ENCODE results near the gene SLAMF7.

The SLAMF7 gene

DNA sequence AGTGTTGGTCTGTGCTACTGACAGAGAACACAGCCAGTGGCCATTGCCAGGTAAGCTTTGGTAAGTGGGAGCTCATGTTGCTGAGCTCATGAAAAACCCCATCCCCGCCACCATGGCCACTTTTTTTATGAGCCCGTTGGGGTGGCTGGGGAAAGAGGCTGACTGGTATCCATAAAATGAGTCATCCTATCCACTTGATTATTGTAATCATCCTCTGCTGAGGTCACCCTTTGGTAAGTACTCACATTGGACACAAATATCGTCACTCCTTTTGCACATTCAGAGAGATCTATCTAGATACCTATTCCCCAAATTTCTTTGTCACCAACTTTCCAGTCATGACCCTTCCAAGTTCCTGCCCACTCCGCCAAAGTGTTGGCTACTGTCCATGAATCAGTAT lies 22.0 kb downstream of the SLAMF7 start:
- Histone ChIP-seq H3K4me3 (ENCODE audit: low read length) (no peak overlapping the region), H3K9me3 (ENCODE audit: control insufficient read depth, low read length) (no peaks in the 10 kb centered on the region), H3K36me3 (ENCODE audit: control insufficient read depth, insufficient read depth, low read length, severe bottlenecking) (no peaks in the 10 kb centered on the region), H3K9ac (ENCODE audit: low read length) (no peak overlapping the region), H3K4me1 (ENCODE audit: control insufficient read depth, insufficient read depth, low read length) (no peaks in the 10 kb centered on the region), H3K27me3 (replicated peaks; ENCODE audit: control insufficient read depth, insufficient read depth, low read length) (no peaks in the 10 kb centered on the region)
- DNase-seq (ENCODE audit: low read depth) = no peak

GRCh38 chr1:160761886-160762285 lies 22.8 kb downstream of the SLAMF7 start:
- Histone ChIP-seq H3K4me3 (ENCODE audit: low read length) (no peak overlapping the region), H3K36me3 (ENCODE audit: control insufficient read depth, insufficient read depth, low read length, severe bottlenecking) (no peaks in the 10 kb centered on the region), H3K9me3 (ENCODE audit: control insufficient read depth, low read length) (no peaks in the 10 kb centered on the region), H3K27me3 (replicated peaks; ENCODE audit: control insufficient read depth, insufficient read depth, low read length) (no peaks in the 10 kb centered on the region), H3K9ac (ENCODE audit: low read length) (no peak overlapping the region), H3K4me1 (ENCODE audit: control insufficient read depth, insufficient read depth, low read length) (no peaks in the 10 kb centered on the region)
- DNase-seq (ENCODE audit: low read depth) = no peak

DNA sequence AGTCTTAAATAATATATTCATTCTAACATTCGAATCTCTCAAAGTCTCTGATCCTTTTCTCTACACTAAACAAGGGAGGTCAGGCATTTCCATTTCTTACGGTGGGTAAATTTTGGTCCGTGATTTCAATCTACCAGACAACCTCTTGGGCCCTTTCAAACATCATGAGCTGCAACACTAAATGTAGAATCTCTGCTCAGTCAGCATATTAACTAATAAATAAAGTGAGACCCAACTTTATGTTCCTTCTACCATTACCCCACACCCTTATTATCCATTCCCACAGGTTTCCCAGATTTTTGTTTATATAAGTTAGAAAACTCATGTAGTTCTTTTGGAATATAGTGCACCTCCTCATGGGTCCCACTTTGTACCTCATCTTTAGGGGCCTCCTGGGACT lies 24.9 kb downstream of the SLAMF7 start:
- Histone ChIP-seq H3K4me3 (ENCODE audit: low read length) (no peak overlapping the region), H3K9ac (ENCODE audit: low read length) (no peak overlapping the region), H3K36me3 (ENCODE audit: control insufficient read depth, insufficient read depth, low read length, severe bottlenecking) (no peaks in the 10 kb centered on the region), H3K27me3 (replicated peaks; ENCODE audit: control insufficient read depth, insufficient read depth, low read length) (peaks cover 4% of the 10 kb centered on the region), H3K9me3 (ENCODE audit: control insufficient read depth, low read length) (no peaks in the 10 kb centered on the region), H3K4me1 (ENCODE audit: control insufficient read depth, insufficient read depth, low read length) (no peaks in the 10 kb centered on the region)
- no peak for DNase-seq (ENCODE audit: low read depth)

DNA sequence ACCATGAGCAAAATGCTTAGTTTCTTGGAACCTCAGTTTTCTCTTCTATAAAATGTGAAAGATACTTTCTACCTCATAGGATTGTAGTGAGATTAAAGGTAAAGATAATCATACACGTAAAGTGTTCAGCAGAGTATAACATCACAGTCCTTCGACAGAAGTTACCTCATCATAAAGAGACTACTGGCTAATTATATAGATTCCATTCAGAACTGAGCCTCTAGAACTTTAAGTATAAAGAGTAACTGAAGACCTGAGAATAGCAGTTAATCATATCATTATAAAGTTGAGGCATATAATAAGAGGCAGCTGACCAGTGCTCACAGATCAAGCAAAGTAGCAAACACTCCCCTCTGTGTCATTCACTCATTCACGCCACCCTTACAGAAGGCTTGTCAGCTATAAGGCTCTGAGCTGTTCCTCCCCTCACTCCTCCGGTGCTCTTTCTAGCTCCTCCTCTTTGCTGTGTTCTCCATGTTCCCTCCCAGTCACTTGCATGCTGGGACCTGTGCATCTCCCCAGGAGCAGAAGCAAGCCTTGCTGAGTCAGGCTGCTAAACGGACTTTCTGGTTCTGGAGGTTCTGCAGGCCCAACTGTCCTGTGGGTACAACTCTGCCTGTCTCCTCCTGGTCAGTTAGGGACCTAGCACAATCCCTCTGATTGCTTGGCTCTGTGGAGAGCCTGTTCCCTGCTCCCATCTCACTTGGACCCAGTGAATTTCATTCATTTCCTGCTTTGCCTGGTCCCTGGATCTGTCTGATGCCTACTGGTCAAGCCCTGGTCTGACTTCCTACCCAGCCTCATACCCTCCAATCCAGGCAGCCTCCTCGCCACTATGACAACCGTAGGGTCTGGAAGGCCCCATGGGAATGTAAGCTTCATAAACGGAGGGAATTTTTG lies 28.6 kb downstream of the SLAMF7 start:
- H3K27me3 ChIP-seq (replicated peaks; ENCODE audit: control insufficient read depth, insufficient read depth, low read length) = peaks cover 15% of the 10 kb centered on the region
- no peaks in the 10 kb centered on the region for H3K4me1 ChIP-seq (ENCODE audit: control insufficient read depth, insufficient read depth, low read length)
- DNase-seq (ENCODE audit: low read depth) = no peak
- H3K9ac ChIP-seq (ENCODE audit: low read length) = no peak overlapping the region
- no peaks in the 10 kb centered on the region for H3K36me3 ChIP-seq (ENCODE audit: control insufficient read depth, insufficient read depth, low read length, severe bottlenecking)
- H3K9me3 ChIP-seq (ENCODE audit: control insufficient read depth, low read length) = no peaks in the 10 kb centered on the region
- no peak overlapping the region for H3K4me3 ChIP-seq (ENCODE audit: low read length)

GRCh38 chr1:160768295-160768657 lies 29.2 kb downstream of the SLAMF7 start:
- Histone ChIP-seq H3K9me3 (ENCODE audit: control insufficient read depth, low read length) (no peaks in the 10 kb centered on the region), H3K27me3 (replicated peaks; ENCODE audit: control insufficient read depth, insufficient read depth, low read length) (peaks cover 17% of the 10 kb centered on the region), H3K4me3 (ENCODE audit: low read length) (no peak overlapping the region), H3K9ac (ENCODE audit: low read length) (no peak overlapping the region), H3K4me1 (ENCODE audit: control insufficient read depth, insufficient read depth, low read length) (no peaks in the 10 kb centered on the region), H3K36me3 (ENCODE audit: control insufficient read depth, insufficient read depth, low read length, severe bottlenecking) (no peaks in the 10 kb centered on the region)
- no peak for DNase-seq (ENCODE audit: low read depth)

- peaks cover 31% of the 10 kb centered on the region for H3K27me3 ChIP-seq (replicated peaks; ENCODE audit: control insufficient read depth, insufficient read depth, low read length)
- H3K9ac ChIP-seq (ENCODE audit: low read length) = no peak overlapping the region
- no peak overlapping the region for H3K4me3 ChIP-seq (ENCODE audit: low read length)
- no peak for DNase-seq (ENCODE audit: low read depth)
- no peaks in the 10 kb centered on the region for H3K36me3 ChIP-seq (ENCODE audit: control insufficient read depth, insufficient read depth, low read length, severe bottlenecking)
- H3K9me3 ChIP-seq (ENCODE audit: control insufficient read depth, low read length) = no peaks in the 10 kb centered on the region
- H3K4me1 ChIP-seq (ENCODE audit: control insufficient read depth, insufficient read depth, low read length) = no peaks in the 10 kb centered on the region
These were observed 33.3 kb downstream of the SLAMF7 start for GRCh38 chr1:160772331-160772730.

- Histone ChIP-seq H3K4me3 (ENCODE audit: low read length) (no peak overlapping the region), H3K9ac (ENCODE audit: low read length) (no peak overlapping the region), H3K36me3 (ENCODE audit: control insufficient read depth, insufficient read depth, low read length, severe bottlenecking) (no peaks in the 10 kb centered on the region), H3K4me1 (ENCODE audit: control insufficient read depth, insufficient read depth, low read length) (no peaks in the 10 kb centered on the region), H3K27me3 (replicated peaks; ENCODE audit: control insufficient read depth, insufficient read depth, low read length) (peaks cover 27% of the 10 kb centered on the region), H3K9me3 (ENCODE audit: control insufficient read depth, low read length) (no peaks in the 10 kb centered on the region)
- no peak for DNase-seq (ENCODE audit: low read depth)
These were observed 34.0 kb downstream of the SLAMF7 start for GRCh38 chr1:160773093-160773492.

DNA sequence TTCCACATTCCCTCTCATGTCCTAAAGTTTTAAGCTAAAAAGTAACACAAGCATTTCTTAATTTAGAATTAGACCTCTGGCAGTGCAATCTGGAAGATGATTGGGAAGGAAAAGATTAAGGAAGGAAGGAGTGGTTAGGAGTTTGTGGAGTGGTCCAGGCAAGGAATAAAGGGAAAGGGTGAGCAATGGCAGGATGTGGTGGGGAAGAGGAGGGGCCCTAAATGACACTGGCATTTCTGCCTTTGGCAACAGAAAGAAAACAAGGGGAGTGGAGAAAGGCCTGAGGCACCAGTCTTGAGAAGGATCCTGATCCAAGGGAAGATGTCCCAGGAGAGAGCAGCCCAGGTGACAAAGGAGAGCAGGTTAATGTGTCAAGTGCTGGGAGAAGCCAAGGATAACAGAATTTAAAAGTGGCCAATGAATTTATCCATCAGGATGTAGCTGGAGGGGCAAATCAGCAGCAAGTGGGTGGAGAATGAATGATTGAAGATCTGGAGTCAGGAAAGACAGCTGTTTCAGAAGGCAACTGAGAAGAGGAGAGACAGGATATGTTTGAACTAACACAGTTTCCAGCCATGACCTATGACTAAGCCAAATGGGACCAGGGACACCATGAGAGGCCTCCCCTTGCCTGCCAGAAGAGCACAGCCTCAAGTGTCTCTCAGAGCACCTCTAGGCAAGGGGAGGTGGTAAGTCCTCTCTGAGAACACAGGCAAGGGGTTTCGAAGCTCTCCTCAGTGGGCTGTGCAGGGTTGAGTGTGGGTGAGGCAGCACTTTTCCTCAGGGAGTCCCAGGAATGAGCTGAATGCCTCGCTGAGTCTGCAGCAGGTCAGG lies 36.1 kb downstream of the SLAMF7 start:
- Histone ChIP-seq H3K4me1 (ENCODE audit: control insufficient read depth, insufficient read depth, low read length) (no peaks in the 10 kb centered on the region), H3K36me3 (ENCODE audit: control insufficient read depth, insufficient read depth, low read length, severe bottlenecking) (no peaks in the 10 kb centered on the region), H3K27me3 (replicated peaks; ENCODE audit: control insufficient read depth, insufficient read depth, low read length) (peaks cover 20% of the 10 kb centered on the region), H3K9ac (ENCODE audit: low read length) (no peak overlapping the region), H3K4me3 (ENCODE audit: low read length) (no peak overlapping the region), H3K9me3 (ENCODE audit: control insufficient read depth, low read length) (no peaks in the 10 kb centered on the region)
- DNase-seq (ENCODE audit: low read depth) = no peak

- H3K9ac ChIP-seq (ENCODE audit: low read length) = no peak overlapping the region
- no peak overlapping the region for H3K4me3 ChIP-seq (ENCODE audit: low read length)
- H3K36me3 ChIP-seq (ENCODE audit: control insufficient read depth, insufficient read depth, low read length, severe bottlenecking) = no peaks in the 10 kb centered on the region
- no peaks in the 10 kb centered on the region for H3K9me3 ChIP-seq (ENCODE audit: control insufficient read depth, low read length)
- no peaks in the 10 kb centered on the region for H3K4me1 ChIP-seq (ENCODE audit: control insufficient read depth, insufficient read depth, low read length)
- no peak for DNase-seq (ENCODE audit: low read depth)
- peaks cover 19% of the 10 kb centered on the region for H3K27me3 ChIP-seq (replicated peaks; ENCODE audit: control insufficient read depth, insufficient read depth, low read length)
These were observed 37.1 kb downstream of the SLAMF7 start for GRCh38 chr1:160776178-160776577.

DNA sequence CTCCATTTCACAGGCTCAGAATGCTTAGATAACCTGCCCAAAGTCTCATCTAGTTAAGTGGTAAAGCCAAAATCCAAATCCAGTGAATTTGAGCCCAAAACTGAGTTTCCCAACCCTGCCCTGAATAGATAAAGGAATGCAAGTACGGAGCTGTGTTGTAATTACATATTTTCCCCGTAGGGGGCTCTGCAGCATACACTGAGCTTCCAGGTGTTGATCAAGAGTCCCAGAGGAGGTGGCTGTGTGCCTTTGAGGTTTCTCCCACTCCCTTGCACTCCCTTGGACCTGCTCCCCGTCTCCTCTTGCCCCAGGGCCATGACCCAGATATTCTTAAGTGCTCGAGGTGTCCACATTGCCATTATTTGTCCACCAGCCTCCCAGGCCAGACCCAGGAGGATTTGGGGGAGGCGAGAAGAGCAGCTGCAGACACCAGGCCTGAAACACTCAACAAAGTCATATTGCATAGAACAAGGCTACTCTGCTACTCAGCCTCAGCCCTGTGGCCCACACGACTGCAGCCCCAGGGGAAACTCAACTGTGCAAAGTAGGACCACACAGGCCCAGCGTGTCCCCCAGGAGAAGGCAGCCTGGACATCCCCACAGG lies 38.5 kb downstream of the SLAMF7 start:
- Histone ChIP-seq H3K36me3 (ENCODE audit: control insufficient read depth, insufficient read depth, low read length, severe bottlenecking) (no peaks in the 10 kb centered on the region), H3K4me1 (ENCODE audit: control insufficient read depth, insufficient read depth, low read length) (no peaks in the 10 kb centered on the region), H3K9ac (ENCODE audit: low read length) (no peak overlapping the region), H3K27me3 (replicated peaks; ENCODE audit: control insufficient read depth, insufficient read depth, low read length) (peaks cover 16% of the 10 kb centered on the region), H3K4me3 (ENCODE audit: low read length) (no peak overlapping the region), H3K9me3 (ENCODE audit: control insufficient read depth, low read length) (no peaks in the 10 kb centered on the region)
- peak; percentile 7 for DNase-seq (ENCODE audit: low read depth)

GRCh38 chr1:160778976-160779375 lies 39.9 kb downstream of the SLAMF7 start:
- H3K27me3 ChIP-seq (replicated peaks; ENCODE audit: control insufficient read depth, insufficient read depth, low read length) = peaks cover 8% of the 10 kb centered on the region
- H3K4me1 ChIP-seq (ENCODE audit: control insufficient read depth, insufficient read depth, low read length) = no peaks in the 10 kb centered on the region
- H3K4me3 ChIP-seq (ENCODE audit: low read length) = no peak overlapping the region
- no peak overlapping the region for H3K9ac ChIP-seq (ENCODE audit: low read length)
- H3K9me3 ChIP-seq (ENCODE audit: control insufficient read depth, low read length) = no peaks in the 10 kb centered on the region
- no peaks in the 10 kb centered on the region for H3K36me3 ChIP-seq (ENCODE audit: control insufficient read depth, insufficient read depth, low read length, severe bottlenecking)
- DNase-seq (ENCODE audit: low read depth) = no peak

Measured in adipocyte (in vitro differentiated cells).